SK-N-SH treated with all-trans-retinoic acid at 6 μM for 48 hours (cell line): Measurements from ENCODE around the gene SLC16A1.
"Not testable (repeated sequence)": the region's sequence is repeated elsewhere in the genome, so short reads cannot be mapped to it uniquely, and the experiment has no call there.

ENCODE experiments used
- ARNTL ChIP-seq: fragments of 450-650 bp; formaldehyde crosslinking; IDR thresholded peaks from 2 replicates; pipeline ENCODE4 v1.5.0; 2020; ENCODE audit warnings: low read depth, mild to moderate bottlenecking, moderate library complexity, borderline replicate concordance
- RARB ChIP-seq: fragments of 250-450 bp; sonication (Bioruptor Pico); IDR thresholded peaks from 2 replicates; pipeline ENCODE4 v1.8.0; 2021; ENCODE audit warnings: mild to moderate bottlenecking, moderate library complexity
- ZC3H10 ChIP-seq: fragments of 250-450 bp; sonication (Bioruptor Pico); IDR thresholded peaks from 2 replicates; pipeline ENCODE4 v1.5.1; 2021; ENCODE audit warnings: mild to moderate bottlenecking, moderate library complexity
- ZFP30 ChIP-seq: fragments of 450-650 bp; formaldehyde crosslinking; IDR thresholded peaks from 2 replicates; pipeline ENCODE4 v1.5.0; 2022; ENCODE audit warnings: mild to moderate bottlenecking, moderate library complexity
- TF ChIP-seq, protein P1 (sequence below): fragments of 250-450 bp; sonication (Bioruptor Pico); IDR thresholded peaks from 2 replicates; pipeline ENCODE4 v1.5.1; 2020; ENCODE audit warnings: low read depth, mild to moderate bottlenecking, moderate library complexity

DNA sequence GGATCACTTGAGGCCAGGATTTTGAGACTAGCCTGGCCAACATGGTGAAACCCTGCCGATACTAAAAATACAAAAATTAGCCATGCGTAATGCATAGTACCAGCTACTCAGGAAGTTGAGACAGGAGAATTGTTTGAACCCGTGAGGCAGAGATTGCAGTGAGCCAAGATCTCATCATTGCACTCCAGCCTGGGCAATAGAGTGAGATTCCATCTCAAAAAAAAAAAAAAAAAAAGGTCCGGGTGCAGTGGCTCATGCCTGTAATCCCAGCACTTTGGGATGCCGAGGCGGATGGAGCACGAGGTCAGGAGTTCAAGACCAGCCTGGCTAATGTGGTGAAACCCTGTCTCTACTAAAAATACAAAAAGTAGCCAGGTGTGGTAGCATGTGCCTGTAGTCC lies 2.2 kb upstream of the SLC16A1 start:
- not testable (repeated sequence) for TF ChIP-seq RARB; ZFP30 (CRISPR knock-in tag); ARNTL (CRISPR knock-in tag); ZC3H10
- TF ChIP-seq, protein P1, sequence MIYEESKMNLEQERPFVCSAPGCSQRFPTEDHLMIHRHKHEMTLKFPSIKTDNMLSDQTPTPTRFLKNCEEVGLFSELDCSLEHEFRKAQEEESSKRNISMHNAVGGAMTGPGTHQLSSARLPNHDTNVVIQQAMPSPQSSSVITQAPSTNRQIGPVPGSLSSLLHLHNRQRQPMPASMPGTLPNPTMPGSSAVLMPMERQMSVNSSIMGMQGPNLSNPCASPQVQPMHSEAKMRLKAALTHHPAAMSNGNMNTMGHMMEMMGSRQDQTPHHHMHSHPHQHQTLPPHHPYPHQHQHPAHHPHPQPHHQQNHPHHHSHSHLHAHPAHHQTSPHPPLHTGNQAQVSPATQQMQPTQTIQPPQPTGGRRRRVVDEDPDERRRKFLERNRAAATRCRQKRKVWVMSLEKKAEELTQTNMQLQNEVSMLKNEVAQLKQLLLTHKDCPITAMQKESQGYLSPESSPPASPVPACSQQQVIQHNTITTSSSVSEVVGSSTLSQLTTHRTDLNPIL: not testable (repeated sequence)
